HEK293 (cell line): ENCODE data around the gene RNF2.

Experiments
- GFI1B ChIP-seq: fragments of 450-650 bp; formaldehyde crosslinking; IDR thresholded peaks from 2 replicates; pipeline ENCODE4 v1.5.1; 2016; ENCODE audit warnings: missing biosample characterization, missing genetic modification characterization
- GLI4 ChIP-seq: fragments of 450-650 bp; formaldehyde crosslinking; IDR thresholded peaks from 2 replicates; pipeline ENCODE4 v1.5.1; 2016; ENCODE audit warnings: missing biosample characterization, missing genetic modification characterization
- KLF10 ChIP-seq: fragments of 450-650 bp; IDR thresholded peaks from 2 replicates; pipeline ENCODE4 v1.5.1; 2018; ENCODE audit warnings: missing biosample characterization, mild to moderate bottlenecking, missing genetic modification characterization
- MYNN ChIP-seq: fragments of 450-650 bp; formaldehyde crosslinking; IDR thresholded peaks from 2 replicates; pipeline ENCODE4 v1.5.1; 2016; ENCODE audit warnings: missing biosample characterization, missing genetic modification characterization, borderline replicate concordance
- OVOL3 ChIP-seq: fragments of 450-650 bp; formaldehyde crosslinking; IDR thresholded peaks from 2 replicates; pipeline ENCODE4 v1.5.1; 2016; ENCODE audit warnings: missing biosample characterization, missing genetic modification characterization
- PRDM10 ChIP-seq: fragments of 450-650 bp; formaldehyde crosslinking; IDR thresholded peaks from 2 replicates; pipeline ENCODE4 v1.5.1; 2016; ENCODE audit warnings: missing biosample characterization, missing genetic modification characterization
- SETDB1 ChIP-seq: IDR thresholded peaks from one replicate; pipeline ENCODE4 v1.6.1; 2017; ENCODE audit warnings: mild to moderate bottlenecking, low read length, moderate library complexity, mixed read lengths; ENCODE audit not compliant: insufficient read length
- SP2 ChIP-seq: fragments of 450-650 bp; formaldehyde crosslinking; IDR thresholded peaks from 2 replicates; pipeline ENCODE4 v1.5.1; 2016; ENCODE audit warnings: missing biosample characterization, missing genetic modification characterization
- SP7 ChIP-seq: fragments of 450-650 bp; formaldehyde crosslinking; IDR thresholded peaks from 2 replicates; pipeline ENCODE4 v1.5.1; 2016; ENCODE audit warnings: missing biosample characterization, missing genetic modification characterization
- ZBTB26 ChIP-seq: fragments of 450-650 bp; formaldehyde crosslinking; optimal IDR thresholded peaks from 2 replicates; pipeline ENCODE3; 2016; ENCODE audit warnings: missing biosample characterization, mild to moderate bottlenecking, missing genetic modification characterization
- ZFP3 ChIP-seq: fragments of 450-650 bp; formaldehyde crosslinking; IDR thresholded peaks from 2 replicates; pipeline ENCODE4 v1.5.1; 2016; ENCODE audit warnings: low read depth, missing biosample characterization, missing genetic modification characterization
- ZNF175 ChIP-seq: fragments of 450-650 bp; formaldehyde crosslinking; IDR thresholded peaks from 2 replicates; pipeline ENCODE4 v1.5.1; 2016; ENCODE audit warnings: missing biosample characterization, missing genetic modification characterization
- ZNF19 ChIP-seq: fragments of 450-650 bp; formaldehyde crosslinking; IDR thresholded peaks from 2 replicates; pipeline ENCODE4; 2016; ENCODE audit warnings: missing biosample characterization, missing genetic modification characterization, low read depth
- ZNF239 ChIP-seq: fragments of 450-650 bp; formaldehyde crosslinking; IDR thresholded peaks from 2 replicates; pipeline ENCODE4 v1.5.1; 2016; ENCODE audit warnings: missing biosample characterization, missing genetic modification characterization
- ZNF26 ChIP-seq: fragments of 450-650 bp; formaldehyde crosslinking; IDR thresholded peaks from 2 replicates; pipeline ENCODE4 v1.5.1; 2016; ENCODE audit warnings: missing biosample characterization, missing genetic modification characterization
- ZNF274 ChIP-seq, 2 experiments: fragments of 200-500 bp in 1 of 2; fragments of 450-650 bp in 1 of 2; sonication (Bioruptor generic) in 1 of 2; formaldehyde crosslinking in 1 of 2; IDR thresholded peaks; 2 replicates each; pipeline versions ENCODE4 v1.5.1 to v1.6.1; 2014 to 2016; ENCODE audit warnings: borderline replicate concordance in 1 of 2, inconsistent platforms in 1 of 2, low read length in 1 of 2, missing biosample characterization in 1 of 2, missing genetic modification characterization in 1 of 2
- ZNF292 ChIP-seq: fragments of 450-650 bp; formaldehyde crosslinking; IDR thresholded peaks from 2 replicates; pipeline ENCODE4 v1.5.1; 2016; ENCODE audit warnings: low read depth, missing biosample characterization, missing genetic modification characterization, borderline replicate concordance
- ZNF362 ChIP-seq: fragments of 450-650 bp; formaldehyde crosslinking; IDR thresholded peaks from 2 replicates; pipeline ENCODE4 v1.5.1; 2016; ENCODE audit warnings: missing biosample characterization, missing genetic modification characterization
- ZNF473 ChIP-seq: fragments of 450-650 bp; formaldehyde crosslinking; IDR thresholded peaks from 2 replicates; pipeline ENCODE4 v1.5.1; 2017; ENCODE audit warnings: missing biosample characterization, missing genetic modification characterization
- ZNF530 ChIP-seq: fragments of 450-650 bp; formaldehyde crosslinking; IDR thresholded peaks from 2 replicates; pipeline ENCODE4 v1.5.1; 2016; ENCODE audit warnings: low read depth, missing biosample characterization, missing genetic modification characterization
- ZNF544 ChIP-seq: fragments of 450-650 bp; formaldehyde crosslinking; IDR thresholded peaks from 2 replicates; pipeline ENCODE4 v1.5.0; 2017; ENCODE audit warnings: missing biosample characterization, missing genetic modification characterization
- ZNF555 ChIP-seq: fragments of 450-650 bp; formaldehyde crosslinking; conservative IDR thresholded peaks from 2 replicates; pipeline ENCODE4 v1.5.1; 2017; ENCODE audit warnings: missing biosample characterization, mild to moderate bottlenecking, missing genetic modification characterization, inconsistent platforms
- ZNF580 ChIP-seq: fragments of 450-650 bp; formaldehyde crosslinking; IDR thresholded peaks from 2 replicates; pipeline ENCODE4 v1.5.1; 2016; ENCODE audit warnings: missing biosample characterization, missing genetic modification characterization
- ZNF600 ChIP-seq: fragments of 450-650 bp; formaldehyde crosslinking; IDR thresholded peaks from 2 replicates; pipeline ENCODE4 v1.5.1; 2016; ENCODE audit warnings: missing biosample characterization, missing genetic modification characterization
- ZNF626 ChIP-seq: fragments of 450-650 bp; sonication (Bioruptor Pico); formaldehyde crosslinking; IDR thresholded peaks from 2 replicates; pipeline ENCODE4 v1.5.1; 2018; ENCODE audit warnings: missing biosample characterization, missing genetic modification characterization, inconsistent platforms
- ZNF639 ChIP-seq: fragments of 450-650 bp; formaldehyde crosslinking; IDR thresholded peaks from 2 replicates; pipeline ENCODE4 v1.5.1; 2016; ENCODE audit warnings: missing biosample characterization, missing genetic modification characterization
- ZNF776 ChIP-seq: fragments of 450-650 bp; formaldehyde crosslinking; IDR thresholded peaks from 2 replicates; pipeline ENCODE4 v1.5.0; 2017; ENCODE audit warnings: missing biosample characterization, missing genetic modification characterization, borderline replicate concordance
- ZNF830 ChIP-seq: fragments of 450-650 bp; IDR thresholded peaks from 2 replicates; pipeline ENCODE4 v1.5.0; 2018; ENCODE audit warnings: missing biosample characterization, missing genetic modification characterization, low read depth, mild to moderate bottlenecking, moderate library complexity
- ZSCAN16 ChIP-seq: fragments of 450-650 bp; formaldehyde crosslinking; IDR thresholded peaks from 2 replicates; pipeline ENCODE4 v1.5.1; 2016; ENCODE audit warnings: missing biosample characterization, missing genetic modification characterization

Gene RNF2

GRCh38 chr1:185044981-185045813, at the start of gene RNF2 (continued):
- TF ChIP-seq ZNF274 (IDR thresholded peaks at IDR 0.05; ENCODE audit: low read length) (no peak), ZNF274 (tag by site-specific recombination; IDR thresholded peaks at IDR 0.05; ENCODE audit: borderline replicate concordance) (no peak), ZNF580 (tag by site-specific recombination) (no peak), GFI1B (tag by site-specific recombination) (no peak), GLI4 (tag by site-specific recombination) (no peak), ZNF776 (tag by site-specific recombination) (no peak), KLF10 (peak; percentile 43), ZFP3 (tag by site-specific recombination) (no peak), SETDB1 (no peak), ZNF530 (tag by site-specific recombination) (no peak), PRDM10 (tag by site-specific recombination) (peak; percentile 31; the same call in 1 of the 2 replicates), ZNF639 (tag by site-specific recombination) (no peak), SP2 (no peak), ZNF600 (tag by site-specific recombination) (no peak), ZNF292 (no peak), ZNF544 (tag by site-specific recombination) (no peak), ZNF362 (tag by site-specific recombination) (no peak), OVOL3 (tag by site-specific recombination) (no peak), ZNF175 (tag by site-specific recombination) (no peak), ZNF626 (no peak), ZNF19 (no peak), ZNF473 (tag by site-specific recombination) (no peak), MYNN (tag by site-specific recombination) (no peak), ZNF555 (no peak), ZBTB26 (tag by site-specific recombination) (peak; percentile 93), SP7 (tag by site-specific recombination) (no peak), ZNF239 (tag by site-specific recombination) (0 out of 2 replicates have a peak, but pooled peaks have one; percentile 61), ZNF26 (no peak), ZNF830 (tag by site-specific recombination) (no peak), ZSCAN16 (no peak)
